A549 (cell line): ENCODE results near the gene CERS6. TPM values are rescaled to one million over a fixed set of nuclear protein-coding genes. Genes with fewer than 3 reads are reported as not detected.

Source experiments
- ATAC-seq, 2 experiments: fragments of 200-7000 bp in 1 of 2; fragments of >200 bp in 1 of 2; cut with Nextera tagmentation in 1 of 2; cut with Tn5 transposase in 1 of 2; 3 replicates each; pipeline versions ENCODE4 v1.8.0 to v1.9.1; 2018 to 2020; ENCODE audit warnings: mild to moderate bottlenecking in 1 of 2, moderate library complexity in 1 of 2
- CTCF ChIA-PET: fragments of 300-600 bp; sonication (Branson Sonifier 250); formaldehyde crosslinking; extraction: SDS; loops from one replicate; lab custom pipeline; 2021; ENCODE audit warnings: antibody characterized with exemption, inconsistent platforms; lab: Yijun Ruan, JAX
- POLR2A ChIA-PET: fragments of 350-600 bp; formaldehyde crosslinking; extraction: SDS; loops from one replicate; lab custom pipeline; 2021; ENCODE audit warnings: antibody characterized with exemption, inconsistent platforms; lab: Yijun Ruan, JAX
- DNase-seq, 2 experiments: peaks; one replicate each; pipeline versions ENCODE4 v3.0.0 to v3.0.0-alpha.2; 2011 to 2016; ENCODE audit warnings: low read depth in 1 of 2, low spot score in 1 of 2
- FAIRE-seq: peaks from 2 replicates; lab custom pipeline; 2011; peaks lifted over from hg19 to GRCh38; lab: Jason Lieb, UNC
- H3K27ac ChIP-seq, 2 experiments: fragments of >200 bp; sonication (Bioruptor Twin); formaldehyde crosslinking; 3 replicates each; pipeline ENCODE4 v1.5.1; 2016 to 2017
- H3K4me1 ChIP-seq: fragments of >200 bp; sonication (Bioruptor Twin); formaldehyde crosslinking; 3 replicates; pipeline ENCODE4 v1.6.1; 2016
- H3K4me2 ChIP-seq: fragments of >200 bp; sonication (Bioruptor Twin); formaldehyde crosslinking; 3 replicates; pipeline ENCODE4 v1.6.1; 2016
- H3K4me3 ChIP-seq: fragments of >200 bp; sonication (Bioruptor Twin); formaldehyde crosslinking; 3 replicates; pipeline ENCODE4 v1.5.1; 2016
- H3K9me3 ChIP-seq: fragments of >200 bp; sonication (Bioruptor Twin); formaldehyde crosslinking; 3 replicates; pipeline ENCODE4 v1.6.1; 2016
- BHLHE40 ChIP-seq: IDR thresholded peaks from 2 replicates; pipeline ENCODE4 v1.6.1; 2012; ENCODE audit warnings: low read depth, low read length, inconsistent platforms
- CBX2 ChIP-seq: fragments of 200-600 bp; sonication (generic); IDR thresholded peaks from 2 replicates; pipeline ENCODE4 v1.6.1; 2016; ENCODE audit warnings: low read depth, mild to moderate bottlenecking, borderline replicate concordance
- CBX8 ChIP-seq: fragments of 200-600 bp; sonication (generic); IDR thresholded peaks from 2 replicates; pipeline ENCODE4 v1.6.1; 2016
- CTCF ChIP-seq: fragments of >200 bp; sonication (Bioruptor Twin); formaldehyde crosslinking; IDR thresholded peaks from 3 replicates; pipeline ENCODE4 v1.5.1; 2016
- EHF ChIP-seq: fragments of 250-450 bp; sonication (Bioruptor Pico); IDR thresholded peaks from 2 replicates; pipeline ENCODE4 v1.5.0; 2020; ENCODE audit warnings: mild to moderate bottlenecking
- EP300 ChIP-seq, 2 experiments: fragments of >200 bp; sonication (Bioruptor Twin); formaldehyde crosslinking; IDR thresholded peaks; 2 replicates in 1 of 2; 3 replicates in 1 of 2; pipeline ENCODE4 v1.6.1; 2016 to 2017
- FOSB ChIP-seq: fragments of 250-450 bp; sonication (Bioruptor Pico); IDR thresholded peaks from 2 replicates; pipeline ENCODE4 v1.5.0; 2020; ENCODE audit warnings: mild to moderate bottlenecking, moderate library complexity
- FOXS1 ChIP-seq: fragments of 250-450 bp; sonication (Bioruptor Pico); IDR thresholded peaks from 2 replicates; pipeline ENCODE4 v1.5.0; 2020; ENCODE audit warnings: mild to moderate bottlenecking, moderate library complexity
- GATA3 ChIP-seq: IDR thresholded peaks from 2 replicates; pipeline ENCODE4 v1.6.1; 2012; ENCODE audit warnings: borderline replicate concordance
- HDAC2 ChIP-seq: fragments of 200-600 bp; sonication (generic); IDR thresholded peaks from 2 replicates; pipeline ENCODE4 v1.6.1; 2016
- HES2 ChIP-seq: fragments of >200 bp; sonication (Bioruptor Twin); formaldehyde crosslinking; IDR thresholded peaks from 2 replicates; pipeline ENCODE4 v1.6.1; 2016
- HMGXB4 ChIP-seq: fragments of 250-450 bp; sonication (Bioruptor Pico); IDR thresholded peaks from 2 replicates; pipeline ENCODE4 v1.5.0; 2021; ENCODE audit warnings: mild to moderate bottlenecking, moderate library complexity, borderline replicate concordance
- JUN ChIP-seq, 2 experiments: fragments of >200 bp; sonication (Bioruptor Twin); formaldehyde crosslinking; IDR thresholded peaks; 2 replicates in 1 of 2; 3 replicates in 1 of 2; pipeline ENCODE4 v1.6.1; 2016 to 2017
- JUNB ChIP-seq: fragments of >200 bp; sonication (Bioruptor Twin); formaldehyde crosslinking; IDR thresholded peaks from 2 replicates; pipeline ENCODE4 v1.6.1; 2016
- MAZ ChIP-seq: fragments of 150-350 bp; IDR thresholded peaks from 2 replicates; pipeline ENCODE4 v1.6.1; 2014; ENCODE audit warnings: antibody characterized with exemption, low read depth, low read length, borderline replicate concordance
- NFE2L2 ChIP-seq: fragments of 150-350 bp; conservative IDR thresholded peaks from 2 replicates; pipeline ENCODE4 v1.6.1; 2014; ENCODE audit warnings: low read length
- NR3C1 ChIP-seq: fragments of >200 bp; sonication (Bioruptor Twin); formaldehyde crosslinking; IDR thresholded peaks from 3 replicates; pipeline ENCODE4 v1.6.1; 2017
- PBX3 ChIP-seq: IDR thresholded peaks from 2 replicates; pipeline ENCODE4 v1.6.1; 2012
- POLR2AphosphoS2 ChIP-seq: conservative IDR thresholded peaks from 2 replicates; pipeline ENCODE4 v1.6.1; 2012; ENCODE audit warnings: low read length, improper control_type of control experiment, inconsistent platforms
- RAD21 ChIP-seq, 2 experiments: fragments of >200 bp in 1 of 2; sonication (Bioruptor Twin) in 1 of 2; formaldehyde crosslinking in 1 of 2; IDR thresholded peaks in 1 of 2; conservative IDR thresholded peaks in 1 of 2; 2 replicates in 1 of 2; 3 replicates in 1 of 2; pipeline ENCODE4 v1.6.1; 2012 to 2018; ENCODE audit warnings: inconsistent platforms in 1 of 2
- RFX5 ChIP-seq: fragments of 450-650 bp; IDR thresholded peaks from 2 replicates; pipeline ENCODE4 v1.7.1; 2014; ENCODE audit warnings: antibody characterized with exemption, mild to moderate bottlenecking, moderate library complexity
- SMC3 ChIP-seq: fragments of >200 bp; sonication (Bioruptor Twin); formaldehyde crosslinking; IDR thresholded peaks from 3 replicates; pipeline ENCODE4 v1.6.1; 2018; ENCODE audit warnings: inconsistent platforms
- SREBF2 ChIP-seq: fragments of 450-650 bp; IDR thresholded peaks from 2 replicates; pipeline ENCODE4 v1.6.1; 2014; ENCODE audit warnings: mild to moderate bottlenecking, moderate library complexity
- TFCP2L1 ChIP-seq: fragments of 250-450 bp; sonication (Bioruptor Pico); IDR thresholded peaks from 2 replicates; pipeline ENCODE4 v1.5.0; 2021; ENCODE audit warnings: mild to moderate bottlenecking
- TP53 ChIP-seq: fragments of 250-450 bp; sonication (Bioruptor Pico); IDR thresholded peaks from 2 replicates; pipeline ENCODE4 v1.5.0; 2021; ENCODE audit warnings: mild to moderate bottlenecking, moderate library complexity
- ZFP36 ChIP-seq: fragments of 450-650 bp; IDR thresholded peaks from 2 replicates; pipeline ENCODE4 v1.6.1; 2014; ENCODE audit warnings: borderline replicate concordance; ENCODE audit not compliant: partially characterized antibody
- WGBS: methylation state at CpG from one replicate; pipeline ENCODE4 v1.1.6; 2017; ENCODE audit errors: missing lambda C conversion rate; 5-methylcytosine and 5-hydroxymethylcytosine counted together
- polyA plus RNA-seq, 4 experiments: library from polyadenylated mRNA; depleted of rRNA in 3 of 4; stranded (reverse); fragments of >200 nt; fragmentation: RNase III in 1 of 4; extraction: RNeasy Plus Mini Kit Qiagen cat#74134 plus additional on column Dnase treatment in 1 of 4; gene quantifications; 2 replicates in 3 of 4; 3 replicates in 1 of 4; pipeline ENCODE4 v1.2.3, GENCODE V29; 2011 to 2017

CERS6 gene
- polyA plus RNA-seq, 2 of the 4 experiments (the other 2 are of a cell fraction): 12.0 to 16.9 TPM

- POLR2A ChIA-PET: no interaction called here
Observed at GRCh38 chr2:168641636-168642035, 185.6 kb downstream of the CERS6 start.

GRCh38 chr2:168642873-168643272 lies 186.8 kb downstream of the CERS6 start:
- POLR2A ChIA-PET: no interaction called here
- H3K27ac ChIP-seq: no peak overlapping the region
- DNase-seq (no peak), FAIRE-seq (no peak), ATAC-seq (no peak)
- no peak overlapping the region for H3K4me3 ChIP-seq
- no peaks in the 10 kb centered on the region for H3K4me1 ChIP-seq
- no peak overlapping the region for H3K4me2 ChIP-seq
- WGBS: 93% methylated on average over 6 of the region's 6 CpGs
- CTCF ChIA-PET: no interaction called here
- no peak for TF ChIP-seq PBX3
- no peak for TF ChIP-seq HDAC2
- no peak for TF ChIP-seq BHLHE40
- no peak for TF ChIP-seq HMGXB4 (CRISPR knock-in tag)
- no peak for TF ChIP-seq JUN (IDR thresholded peaks at IDR 0.05)
- no peak for TF ChIP-seq FOSB (CRISPR knock-in tag)
- TF ChIP-seq MAZ: no peak
- TF ChIP-seq NR3C1: no peak
- TF ChIP-seq TP53 (CRISPR knock-in tag): no peak
- no peak for TF ChIP-seq JUNB
- no peak for TF ChIP-seq NFE2L2
- no peak for TF ChIP-seq CBX2
- TF ChIP-seq TFCP2L1 (CRISPR knock-in tag): no peak
- TF ChIP-seq RFX5: no peak
- H3K9me3 ChIP-seq: no peaks in the 10 kb centered on the region

More at GRCh38 chr2:168641636-168642035, 185.6 kb downstream of the CERS6 start:
- no peaks in the 10 kb centered on the region for H3K4me1 ChIP-seq
- CTCF ChIA-PET: no interaction called here
- DNase-seq: no peak
- no peak overlapping the region for H3K4me3 ChIP-seq
- H3K9me3 ChIP-seq: no peaks in the 10 kb centered on the region
- TF ChIP-seq CBX2 (no peak), GATA3 (no peak), HES2 (no peak), EP300 (IDR thresholded peaks at IDR 0.05) (no peak), HMGXB4 (CRISPR knock-in tag) (no peak), POLR2AphosphoS2 (no peak), ZFP36 (no peak), EHF (CRISPR knock-in tag) (no peak), SMC3 (no peak), NR3C1 (no peak), SREBF2 (no peak), CBX8 (no peak), FOXS1 (CRISPR knock-in tag) (no peak), NFE2L2 (no peak), CTCF (no peak), RAD21 (conservative IDR thresholded peaks at IDR 0.05 in 1 of 2, IDR thresholded peaks at IDR 0.05 in 1 of 2) (no peak)
- TF ChIP-seq, all 56 proteins: peak for 0
- no peak for FAIRE-seq
- WGBS: 88% methylated on average over 4 of the region's 4 CpGs
- ATAC-seq: no peak
- Histone ChIP-seq H3K4me2 (no peak overlapping the region), H3K27ac (no peak overlapping the region)
